ENCODE data around the gene SLC39A9. TPM values are rescaled to one million over a fixed set of nuclear protein-coding genes. Genes with fewer than 3 reads are reported as not detected.

The SLC39A9 gene
- total RNA-seq, 1 experiment from 2014 or later, result 80.8 TPM

DNA sequence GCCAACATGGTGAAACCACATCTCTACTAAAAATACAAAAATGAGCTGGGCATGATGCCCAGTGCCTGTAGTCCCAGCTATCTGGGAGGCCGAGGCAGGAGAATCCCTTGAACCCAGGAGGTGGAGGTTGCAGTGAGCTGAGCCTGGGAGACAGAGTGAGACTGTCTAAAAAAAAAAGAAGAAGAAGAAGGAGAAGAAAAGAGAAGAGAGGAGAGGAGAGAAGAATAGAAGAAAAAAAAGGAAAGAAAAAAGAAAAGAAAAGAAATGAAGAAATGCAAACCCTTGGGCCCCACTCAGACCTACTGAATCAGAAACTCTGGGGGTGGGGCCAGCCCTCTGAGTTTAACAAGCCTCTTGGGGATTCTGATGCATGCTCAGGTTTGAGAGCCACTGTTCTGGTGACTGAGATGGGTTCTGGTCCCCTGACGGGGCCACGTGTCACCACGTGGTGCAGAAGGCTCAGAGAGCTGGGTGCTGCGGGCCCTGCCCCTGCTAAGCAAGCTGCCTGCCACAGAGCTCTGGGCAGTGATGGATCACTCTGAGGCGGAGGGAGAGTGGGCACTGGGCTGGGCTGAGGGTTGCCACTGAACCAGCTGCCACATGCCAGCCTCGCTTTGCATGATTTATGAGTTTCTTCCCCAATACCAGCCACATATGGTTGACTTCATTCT is 37.9 kb upstream of the SLC39A9 start:
- intact Hi-C loops (cut with micrococcal nuclease), result no loop called here
- H4K20me1 ChIP-seq (ENCODE audit: low read length), result no peaks in the 10 kb centered on the region
- H3K27ac ChIP-seq (ENCODE audit: low read length), result no peak overlapping the region
- 0 out of 2 replicates have a peak, but pooled peaks cover 6% of the 10 kb centered on the region for H3K4me1 ChIP-seq (ENCODE audit: insufficient read depth, low read length)
- no peaks in the 10 kb centered on the region for H3F3A ChIP-seq (ENCODE audit: low read length, unreplicated experiment)
- no peaks in the 10 kb centered on the region for H3K9me2 ChIP-seq (replicated peaks; ENCODE audit: low read length)
- POLR2A ChIA-PET (ENCODE audit: unreplicated experiment), result no interaction called here
- no peak overlapping the region for H3K4me2 ChIP-seq (ENCODE audit: low read length)
- no peak for TF ChIP-seq EZH2 (IDR thresholded peaks at IDR 0.05; ENCODE audit: low read length, unreplicated experiment)
- TF ChIP-seq, protein P1, sequence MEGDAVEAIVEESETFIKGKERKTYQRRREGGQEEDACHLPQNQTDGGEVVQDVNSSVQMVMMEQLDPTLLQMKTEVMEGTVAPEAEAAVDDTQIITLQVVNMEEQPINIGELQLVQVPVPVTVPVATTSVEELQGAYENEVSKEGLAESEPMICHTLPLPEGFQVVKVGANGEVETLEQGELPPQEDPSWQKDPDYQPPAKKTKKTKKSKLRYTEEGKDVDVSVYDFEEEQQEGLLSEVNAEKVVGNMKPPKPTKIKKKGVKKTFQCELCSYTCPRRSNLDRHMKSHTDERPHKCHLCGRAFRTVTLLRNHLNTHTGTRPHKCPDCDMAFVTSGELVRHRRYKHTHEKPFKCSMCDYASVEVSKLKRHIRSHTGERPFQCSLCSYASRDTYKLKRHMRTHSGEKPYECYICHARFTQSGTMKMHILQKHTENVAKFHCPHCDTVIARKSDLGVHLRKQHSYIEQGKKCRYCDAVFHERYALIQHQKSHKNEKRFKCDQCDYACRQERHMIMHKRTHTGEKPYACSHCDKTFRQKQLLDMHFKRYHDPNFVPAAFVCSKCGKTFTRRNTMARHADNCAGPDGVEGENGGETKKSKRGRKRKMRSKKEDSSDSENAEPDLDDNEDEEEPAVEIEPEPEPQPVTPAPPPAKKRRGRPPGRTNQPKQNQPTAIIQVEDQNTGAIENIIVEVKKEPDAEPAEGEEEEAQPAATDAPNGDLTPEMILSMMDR (conservative IDR thresholded peaks at IDR 0.05; ENCODE audit: low read depth, low read length), result no peak
- TF ChIP-seq EZH2phosphoT487 (IDR thresholded peaks at IDR 0.05; ENCODE audit: borderline replicate concordance, low read length), result no peak
- peaks cover 3% of the 10 kb centered on the region; the same call in 1 of the 2 replicates for H3K27me3 ChIP-seq (ENCODE audit: low read length)
- DNase-seq, result no peak
- BruUV-seq (replicated peaks), result no TSS peak
- H3K4me3 ChIP-seq (ENCODE audit: low read length), result no peak overlapping the region
- no peaks in the 10 kb centered on the region for H3K36me3 ChIP-seq (ENCODE audit: low read depth, low read length)
- H3K9ac ChIP-seq (ENCODE audit: low read length), result no peak overlapping the region
- no peaks in the 10 kb centered on the region for H3K79me2 ChIP-seq (ENCODE audit: low read length)
- no peaks in the 10 kb centered on the region for H3K9me3 ChIP-seq (ENCODE audit: low read length)
- ATAC-seq, result no peak
- no peak overlapping the region for H2AFZ ChIP-seq (ENCODE audit: low read length)
- CTCF ChIA-PET, result interaction anchor here (1.0 kb wide), 1 partner anchor 118 kb away, joined by 3 read pairs; no protein-coding TSS in a partner anchor

DNA sequence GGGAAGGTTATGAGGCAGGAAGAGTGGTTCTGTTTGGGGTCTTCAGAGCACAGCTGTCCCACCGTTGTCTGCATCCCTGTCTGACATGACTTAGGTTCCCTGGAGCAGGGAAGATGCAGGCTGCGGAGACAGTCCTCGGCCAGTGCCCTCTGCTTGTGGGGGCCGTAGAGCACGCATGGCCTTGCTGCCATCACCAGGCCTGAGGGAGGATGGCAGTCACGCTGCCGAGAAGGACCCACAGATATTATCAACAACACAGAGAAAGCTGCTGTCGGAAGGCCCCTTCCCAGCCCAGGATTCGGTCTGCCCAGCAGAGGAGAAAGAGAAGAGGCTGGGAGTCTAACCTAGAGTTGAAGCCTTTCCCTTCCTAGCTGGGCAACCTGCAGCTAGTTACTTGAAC is 35.4 kb upstream of the SLC39A9 start:
- no peaks in the 10 kb centered on the region for H3K9me2 ChIP-seq (replicated peaks; ENCODE audit: low read length)
- no peak overlapping the region for H3K9ac ChIP-seq (ENCODE audit: low read length)
- no peaks in the 10 kb centered on the region for H3K36me3 ChIP-seq (ENCODE audit: low read depth, low read length)
- ChIA-PET CTCF (interaction anchor here (0.6 kb wide), 1 partner anchor 59 kb away, joined by 3 read pairs; no protein-coding TSS in a partner anchor), POLR2A (ENCODE audit: unreplicated experiment) (interaction anchor here (0.7 kb wide), 1 partner anchor 32 kb away, joined by 4 read pairs; no protein-coding TSS in a partner anchor)
- ATAC-seq, result peak; percentile 47; the same call in 1 of the 2 replicates
- H3K4me1 ChIP-seq (ENCODE audit: insufficient read depth, low read length), result no peaks in the 10 kb centered on the region
- no peak overlapping the region for H3K27ac ChIP-seq (ENCODE audit: low read length)
- H3K79me2 ChIP-seq (ENCODE audit: low read length), result no peaks in the 10 kb centered on the region
- H3K4me2 ChIP-seq (ENCODE audit: low read length), result no peak overlapping the region
- no peak overlapping the region for H2AFZ ChIP-seq (ENCODE audit: low read length)
- no TSS peak for BruUV-seq (replicated peaks)
- intact Hi-C loops (cut with micrococcal nuclease), result no loop called here
- no peaks in the 10 kb centered on the region for H3F3A ChIP-seq (ENCODE audit: low read length, unreplicated experiment)
- H3K9me3 ChIP-seq (ENCODE audit: low read length), result no peaks in the 10 kb centered on the region
- peaks cover 3% of the 10 kb centered on the region; the same call in 1 of the 2 replicates for H3K27me3 ChIP-seq (ENCODE audit: low read length)
- H3K4me3 ChIP-seq (ENCODE audit: low read length), result no peak overlapping the region
- TF ChIP-seq EZH2phosphoT487 (IDR thresholded peaks at IDR 0.05; ENCODE audit: borderline replicate concordance, low read length) (no peak), EZH2 (IDR thresholded peaks at IDR 0.05; ENCODE audit: low read length, unreplicated experiment) (no peak)
- TF ChIP-seq, protein P1 (conservative IDR thresholded peaks at IDR 0.05; ENCODE audit: low read depth, low read length), result peak; percentile 53
- DNase-seq, result no peak
- H4K20me1 ChIP-seq (ENCODE audit: low read length), result no peaks in the 10 kb centered on the region

DNA sequence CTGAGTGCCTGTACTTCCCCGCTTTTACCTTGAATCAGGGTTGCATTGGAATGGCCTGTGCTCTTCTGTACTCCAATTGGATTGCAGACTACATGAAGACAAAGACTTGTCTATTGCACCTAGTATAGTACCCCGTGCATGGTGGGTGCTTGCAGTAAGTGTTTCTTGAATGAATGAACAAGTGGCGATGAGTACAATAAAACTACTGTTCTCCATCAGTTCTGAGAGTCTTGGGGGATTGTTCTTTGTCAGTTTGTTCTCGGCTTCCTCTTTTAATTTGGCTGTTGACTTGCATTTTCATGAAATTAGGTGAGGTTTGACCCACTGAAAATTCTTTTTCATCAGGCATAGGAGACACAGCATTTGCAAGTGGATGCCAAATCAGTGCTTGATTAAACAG is 34.5 kb upstream of the SLC39A9 start:
- intact Hi-C loops (cut with micrococcal nuclease), result no loop called here
- POLR2A ChIA-PET (ENCODE audit: unreplicated experiment), result no interaction called here
- no peaks in the 10 kb centered on the region for H3K4me1 ChIP-seq (ENCODE audit: insufficient read depth, low read length)
- no peak overlapping the region for H3K4me2 ChIP-seq (ENCODE audit: low read length)
- no peak for TF ChIP-seq EZH2phosphoT487 (IDR thresholded peaks at IDR 0.05; ENCODE audit: borderline replicate concordance, low read length)
- TF ChIP-seq, protein P1 (conservative IDR thresholded peaks at IDR 0.05; ENCODE audit: low read depth, low read length), result no peak
- no peak for TF ChIP-seq EZH2 (IDR thresholded peaks at IDR 0.05; ENCODE audit: low read length, unreplicated experiment)
- no peaks in the 10 kb centered on the region for H3K79me2 ChIP-seq (ENCODE audit: low read length)
- H4K20me1 ChIP-seq (ENCODE audit: low read length), result no peaks in the 10 kb centered on the region
- no peak for ATAC-seq
- no peak for DNase-seq
- H3K9me2 ChIP-seq (replicated peaks; ENCODE audit: low read length), result no peaks in the 10 kb centered on the region
- H3K9me3 ChIP-seq (ENCODE audit: low read length), result no peaks in the 10 kb centered on the region
- CTCF ChIA-PET, result interaction anchor here (0.6 kb wide), 1 partner anchor 60 kb away, joined by 3 read pairs; no protein-coding TSS in a partner anchor
- no peak overlapping the region for H3K4me3 ChIP-seq (ENCODE audit: low read length)
- H3K27me3 ChIP-seq (ENCODE audit: low read length), result peaks cover 3% of the 10 kb centered on the region; the same call in 1 of the 2 replicates
- no peak overlapping the region for H3K9ac ChIP-seq (ENCODE audit: low read length)
- no peaks in the 10 kb centered on the region for H3F3A ChIP-seq (ENCODE audit: low read length, unreplicated experiment)
- H3K27ac ChIP-seq (ENCODE audit: low read length), result no peak overlapping the region
- no TSS peak for BruUV-seq (replicated peaks)
- H2AFZ ChIP-seq (ENCODE audit: low read length), result no peak overlapping the region
- no peaks in the 10 kb centered on the region for H3K36me3 ChIP-seq (ENCODE audit: low read depth, low read length)
